ENCODE results near the gene TWIST2. TPM values are rescaled to one million over a fixed set of nuclear protein-coding genes. Genes with fewer than 3 reads are reported as not detected.

Gene TWIST2
- polyA plus RNA-seq, 1 donor = 7.3 TPM

DNA sequence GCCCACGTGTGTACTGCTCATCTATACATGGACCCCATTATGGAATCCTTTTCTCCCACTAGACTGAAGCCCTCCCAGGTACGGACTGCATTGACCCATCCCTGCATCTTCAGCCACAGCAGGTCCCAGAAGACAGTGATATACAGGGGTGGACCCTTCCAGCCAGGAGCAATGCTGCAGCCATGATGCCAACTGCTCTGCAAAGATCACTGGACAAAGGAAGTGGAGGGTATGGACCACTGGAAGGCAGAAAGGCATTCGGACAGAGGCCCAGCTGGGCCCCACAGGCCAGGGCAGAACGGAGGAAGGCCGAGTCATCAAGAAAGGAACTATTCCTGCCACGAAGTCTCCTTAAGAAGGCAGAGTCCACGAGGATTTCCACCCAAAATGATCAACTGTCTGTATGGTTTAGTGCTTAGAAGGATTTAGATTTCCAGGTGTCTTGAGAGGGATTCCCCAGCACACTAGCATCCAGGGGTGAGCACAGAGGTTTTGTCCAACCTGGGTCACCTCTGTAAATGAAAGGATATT lies 93.4 kb downstream of the TWIST2 start:
- no peak for DNase-seq

GRCh38 chr2:238942080-238942725 lies 94.3 kb downstream of the TWIST2 start:
- DNase-seq = no peak

DNA sequence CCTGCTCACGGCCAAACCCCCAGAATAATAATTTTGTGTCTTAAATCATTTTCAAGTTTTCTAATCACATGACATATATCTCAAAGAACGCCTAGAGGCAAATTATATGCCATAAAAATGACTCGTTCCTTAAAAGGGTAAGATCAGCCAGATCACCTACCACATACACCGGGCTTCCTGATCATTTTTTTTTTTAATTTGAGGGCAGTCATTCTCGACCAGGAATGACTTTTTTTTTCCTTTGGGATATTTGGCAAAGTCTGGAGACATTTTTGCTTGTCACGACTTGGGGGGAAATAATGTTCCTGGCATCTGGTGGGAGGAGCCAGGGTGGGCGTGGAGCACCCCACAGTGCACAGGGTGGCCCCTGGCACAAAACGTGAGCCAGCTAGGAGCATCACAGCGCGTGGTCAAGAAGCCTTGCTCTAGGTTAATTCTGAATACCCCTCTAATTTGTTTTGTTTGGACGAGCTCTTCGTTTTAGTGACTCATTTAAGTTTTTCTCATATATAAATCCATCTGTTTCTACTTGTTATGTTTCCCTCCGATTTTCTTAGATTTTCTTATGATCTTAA lies 94.9 kb downstream of the TWIST2 start:
- no peak for DNase-seq

- no peak for DNase-seq
Observed at GRCh38 chr2:238943338-238944067, 95.6 kb downstream of the TWIST2 start.

GRCh38 chr2:238945433-238946150 lies 97.7 kb downstream of the TWIST2 start:
- DNase-seq = no peak

GRCh38 chr2:238946318-238947242 lies 98.7 kb downstream of the TWIST2 start:
- DNase-seq = no peak

GRCh38 chr2:238947243-238947760 lies 99.4 kb downstream of the TWIST2 start:
- DNase-seq = no peak

DNA sequence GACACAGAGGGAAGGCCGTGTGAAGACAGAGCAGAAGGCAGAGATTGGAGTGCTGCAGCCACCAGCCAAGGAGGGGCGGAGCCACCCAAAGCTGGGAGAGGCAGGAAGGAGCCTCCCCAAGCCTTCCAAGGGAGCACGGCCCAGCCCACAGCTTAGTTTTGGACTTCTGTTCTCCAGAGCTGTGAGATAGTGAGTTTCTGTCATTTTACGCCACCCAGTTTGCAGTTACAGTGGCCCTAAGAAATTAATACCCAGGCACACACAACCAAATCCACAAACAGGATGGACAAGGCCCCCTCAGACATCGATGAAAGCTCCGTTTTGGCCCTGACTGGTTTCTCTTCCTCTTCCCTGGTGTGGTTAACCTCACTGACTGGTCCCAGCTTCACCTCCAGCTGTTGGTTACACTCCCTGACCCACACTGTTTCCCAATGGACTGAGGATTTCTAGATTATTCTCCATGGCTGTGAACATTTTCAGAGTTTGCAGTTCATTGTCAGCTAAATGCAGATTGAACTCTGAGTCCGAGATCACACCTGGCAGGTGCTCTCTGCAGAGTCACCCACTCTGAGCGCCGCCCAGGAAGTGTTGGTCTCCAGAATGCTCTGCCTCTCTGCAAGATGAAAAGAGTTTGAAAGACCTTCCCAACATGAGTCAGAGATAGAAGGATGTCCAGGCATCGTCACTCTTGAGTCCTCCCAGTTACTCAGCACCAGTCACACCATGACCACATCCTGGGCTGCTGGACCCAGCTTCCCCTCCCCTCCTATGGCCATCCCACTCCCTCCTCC lies 100.2 kb downstream of the TWIST2 start:
- DNase-seq = no peak

DNA sequence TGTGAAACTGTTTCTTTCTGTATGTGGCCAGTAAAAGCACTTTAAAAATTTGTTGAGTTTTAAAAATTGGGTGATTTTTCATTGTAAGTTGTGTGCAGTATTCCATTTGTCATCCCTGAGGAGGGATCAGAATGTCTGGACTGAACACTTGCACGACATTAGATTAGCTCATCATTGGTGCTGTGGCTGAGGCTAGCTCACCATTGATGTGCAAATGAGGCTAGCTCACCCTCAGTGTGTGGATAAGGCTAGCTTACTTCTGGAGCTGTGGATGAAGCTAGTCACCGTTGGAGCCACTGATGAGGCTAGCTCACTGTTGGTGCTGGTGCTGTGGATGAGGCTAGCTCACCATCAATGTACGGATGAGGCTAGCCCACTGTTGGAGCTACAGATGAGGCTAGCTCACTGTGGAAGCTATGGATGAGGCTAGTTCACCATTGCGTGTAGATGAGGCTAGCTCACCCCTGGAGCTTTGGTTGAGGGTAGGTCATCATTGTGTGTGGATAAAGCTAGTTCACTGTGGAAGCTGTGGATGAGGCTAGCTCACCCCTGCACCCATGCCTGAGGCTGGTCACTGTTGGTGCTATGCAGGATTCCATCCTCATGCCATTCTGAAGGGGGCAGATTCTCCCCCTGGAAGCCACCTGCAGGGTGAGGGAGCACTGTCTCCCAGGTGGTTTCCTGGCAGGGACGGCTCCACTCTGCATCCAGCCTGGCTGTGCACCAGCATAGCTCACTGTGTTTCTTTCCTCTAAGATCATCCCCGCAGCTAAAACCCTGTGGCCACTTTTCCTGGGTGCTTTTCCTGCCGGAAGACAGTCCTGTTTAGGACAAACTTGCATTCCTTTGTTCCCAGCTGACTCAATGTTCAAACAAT lies 101.1 kb downstream of the TWIST2 start:
- no peak for DNase-seq

- DNase-seq = no peak
Observed at GRCh38 chr2:238949710-238950345, 101.9 kb downstream of the TWIST2 start.

- DNase-seq = no peak
Observed at GRCh38 chr2:238950551-238950950, 102.7 kb downstream of the TWIST2 start.

- DNase-seq = no peak
Observed at GRCh38 chr2:238952261-238952919, 104.5 kb downstream of the TWIST2 start.

- DNase-seq = no peak
Observed at GRCh38 chr2:238954841-238955591, 107.1 kb downstream of the TWIST2 start.

GRCh38 chr2:238955648-238956531 lies 108.0 kb downstream of the TWIST2 start:
- no peak for DNase-seq

DNA sequence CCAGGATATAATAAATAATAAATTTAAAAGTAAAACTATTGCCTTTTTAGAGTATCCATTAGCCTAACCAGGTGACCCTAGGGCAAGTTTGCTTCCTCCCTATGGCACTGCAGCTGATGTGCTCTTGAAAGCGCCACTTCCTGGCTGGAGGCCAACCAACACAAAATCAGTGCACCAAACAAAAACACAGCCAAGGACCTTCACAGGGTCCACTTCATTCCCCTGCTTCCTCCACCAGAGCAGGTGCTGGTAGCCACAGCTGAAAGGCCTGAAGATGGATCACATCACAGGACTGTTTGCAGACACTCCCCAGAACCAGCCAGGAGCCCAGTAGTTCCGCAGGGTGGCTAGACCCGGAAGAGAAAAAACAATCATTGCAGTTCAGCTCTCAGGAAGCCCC lies 108.8 kb downstream of the TWIST2 start:
- DNase-seq = no peak
